Sigmoid colon (tissue), 4 donors: ENCODE measurements around the gene PCBP3.

Experiments
- CTCF ChIP-seq, 4 experiments: fragments of 450-650 bp in 3 of 4; fragments of 200-600 bp in 1 of 4; IDR thresholded peaks; one replicate each; pipeline ENCODE4 v1.5.1; 2016 to 2019; ENCODE audit warnings: antibody characterized with exemption in 4 of 4, mild to moderate bottlenecking in 3 of 4, moderate library complexity in 2 of 4
- EP300 ChIP-seq, 4 donors: sonication (generic); formaldehyde crosslinking; IDR thresholded peaks; one replicate each; pipeline ENCODE4 v1.6.1; 2017; ENCODE audit warnings: antibody characterized with exemption in 4 of 4
- POLR2A ChIP-seq, 2 donors: fragments of 450-650 bp; IDR thresholded peaks; one replicate each; pipeline ENCODE4 v1.6.1; 2016; ENCODE audit warnings: antibody characterized with exemption in 2 of 2, mild to moderate bottlenecking in 2 of 2, moderate library complexity in 2 of 2
- POLR2AphosphoS5 ChIP-seq, 4 donors: sonication (generic); formaldehyde crosslinking; IDR thresholded peaks; one replicate each; pipeline ENCODE4 v1.6.1; 2017; ENCODE audit warnings: antibody characterized with exemption in 4 of 4

DNA sequence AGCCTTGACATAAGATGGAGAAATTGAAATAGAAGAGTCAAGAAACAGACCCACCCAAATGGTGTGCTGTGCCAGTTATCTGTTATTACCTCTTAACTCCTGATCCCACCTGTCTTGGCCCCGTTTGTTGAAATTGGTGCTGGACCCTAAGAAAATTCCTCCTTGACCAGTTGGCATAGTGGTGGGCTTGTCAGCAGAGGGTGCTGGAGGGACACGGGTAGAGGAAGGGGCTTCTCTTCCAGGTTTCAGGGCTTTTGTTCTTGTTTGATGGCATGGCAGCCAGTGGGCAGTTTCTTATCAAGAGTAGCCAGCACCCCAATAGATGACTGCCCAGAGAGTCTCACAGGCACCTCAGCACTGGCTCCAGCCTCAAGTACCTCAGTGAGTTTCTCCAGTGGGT, 51.6 kb downstream of the PCBP3 start:
- TF ChIP-seq CTCF (IDR thresholded peaks at IDR 0.05) (no peak), EP300 (IDR thresholded peaks at IDR 0.05) (no peak), POLR2A (IDR thresholded peaks at IDR 0.05) (no peak), POLR2AphosphoS5 (IDR thresholded peaks at IDR 0.05) (no peak)
